K562 (cell line): Measurements from ENCODE around the gene PNRC1. TPM values are rescaled to one million over a fixed set of nuclear protein-coding genes. Genes with fewer than 3 reads are reported as not detected.

ENCODE experiments used
- ARID3A ChIP-seq: IDR thresholded peaks from 2 replicates; pipeline ENCODE4 v1.6.1; 2012; ENCODE audit warnings: low read depth, low read length, improper control_type of control experiment, borderline replicate concordance
- CHD7 ChIP-seq: fragments of 200-600 bp; sonication (generic); IDR thresholded peaks from one replicate; pipeline ENCODE4 v1.6.1; 2012; ENCODE audit warnings: mild to moderate bottlenecking, low read depth, low read length, inconsistent platforms
- NCOA1 ChIP-seq: fragments of 450-650 bp; IDR thresholded peaks from 2 replicates; pipeline ENCODE4 v1.6.1; 2016; ENCODE audit warnings: low read depth
- PRPF4 ChIP-seq: fragments of 200-400 bp; formaldehyde crosslinking; IDR thresholded peaks from one replicate; pipeline ENCODE4 v1.6.1; 2017; ENCODE audit warnings: low read length, low read depth, mild to moderate bottlenecking; ENCODE audit not compliant: insufficient read depth, poor library complexity, severe bottlenecking
- SMARCA5 ChIP-seq: fragments of 450-650 bp; IDR thresholded peaks from 2 replicates; pipeline ENCODE4 v1.6.1; 2016
- TSHZ1 ChIP-seq: fragments of 250-450 bp; sonication (Bioruptor Pico); IDR thresholded peaks from 2 replicates; pipeline ENCODE4 v1.4.0; 2020; ENCODE audit warnings: mild to moderate bottlenecking, moderate library complexity
- ZNF175 ChIP-seq: fragments of 200-800 bp; sonication (Bioruptor generic); IDR thresholded peaks from 2 replicates; pipeline ENCODE4 v1.6.1; 2016; ENCODE audit warnings: low read depth, mild to moderate bottlenecking, missing genetic modification characterization, missing compliant biosample characterization
- polyA plus RNA-seq, 8 experiments: library from polyadenylated mRNA; depleted of rRNA in 4 of 8; stranded (reverse) in 5 of 8; unstranded in 3 of 8; fragments of >200 nt; fragmentation: Nextera tagmentation in 2 of 8; fragmentation: Illumina TruSeq in 1 of 8; extraction: Ambion mirVana in 2 of 8; extraction: Trizol in 1 of 8; gene quantifications; 2 replicates each; pipeline versions ENCODE4 v1.2.1 to v1.2.3, GENCODE V29; 2011 to 2014; ENCODE audit warnings: inconsistent platforms in 1 of 8, missing spikeins in 1 of 8
- total RNA-seq, 7 experiments: library from RNA; depleted of rRNA in 6 of 7; stranded (reverse); fragments of >200 nt in 6 of 7; fragmentation: Illumina TruSeq in 2 of 7; extraction: Trizol in 2 of 7; gene quantifications; 2 replicates each; pipeline versions ENCODE4 v1.2.1 to v1.2.3, GENCODE V29; 2011 to 2021; ENCODE audit warnings: low replicate concordance in 1 of 7

Gene PNRC1
- total and polyA plus RNA-seq, 9 of the 15 experiments (the other 6 are each of a cell fraction or from before 2014, with no cell fraction given) = 1.2 to 10.8 (median 6.5) TPM

DNA sequence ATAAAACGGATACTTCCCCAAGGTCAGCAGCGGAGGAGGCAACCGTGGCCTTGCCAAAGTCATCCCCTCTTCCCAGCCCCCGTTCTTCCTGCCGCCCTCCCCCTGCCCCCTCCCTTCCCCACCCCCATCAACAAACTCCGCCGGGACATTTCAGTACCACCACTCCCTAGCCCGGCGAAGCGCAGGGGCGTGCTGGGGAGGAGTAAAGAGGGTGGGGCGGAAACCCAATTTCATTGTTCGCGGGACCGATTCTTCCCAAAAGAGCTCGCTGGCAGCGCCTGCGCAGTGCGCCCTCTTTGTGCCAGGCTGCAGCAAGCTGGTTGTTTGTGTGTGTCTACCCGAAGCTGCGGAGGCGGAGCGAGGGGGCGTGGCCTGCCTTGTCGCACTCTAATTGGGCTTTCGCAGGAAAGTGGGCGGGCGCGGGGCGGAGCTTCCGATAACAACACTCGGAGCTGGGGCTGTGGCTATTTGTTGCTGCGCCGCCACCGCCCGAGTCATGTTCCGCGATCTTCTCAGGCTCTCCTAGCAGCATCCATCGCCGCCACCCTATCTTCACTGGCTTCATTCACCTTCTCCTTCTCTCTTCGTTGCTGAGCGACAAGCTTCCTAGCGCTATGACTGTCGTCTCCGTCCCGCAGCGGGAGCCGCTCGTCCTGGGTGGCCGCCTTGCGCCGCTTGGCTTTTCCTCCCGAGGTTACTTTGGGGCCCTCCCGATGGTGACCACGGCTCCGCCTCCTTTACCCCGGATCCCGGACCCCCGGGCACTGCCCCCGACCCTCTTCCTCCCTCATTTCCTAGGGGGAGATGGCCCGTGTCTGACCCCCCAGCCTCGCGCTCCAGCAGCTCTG lies at the start of gene PNRC1 (continued):
- TF ChIP-seq CHD7 (no peak), PRPF4 (no peak), NCOA1 (no peak), TSHZ1 (CRISPR knock-in tag) (no peak), ARID3A (no peak), ZNF175 (no peak; the same call in 1 of the 2 replicates), SMARCA5 (no peak)
